Measurements from ENCODE around the gene FNIP2.
A peak's percentile ranks its signal among the peaks of the same experiment; 100 is the strongest.
"Not testable (repeated sequence)": the region's sequence is repeated elsewhere in the genome, so short reads cannot be mapped to it uniquely, and the experiment has no call there.

The FNIP2 gene

GRCh38 chr4:158728236-158728635, 40.6 kb upstream of the FNIP2 start:
- no peak for TF ChIP-seq CTCF (IDR thresholded peaks at IDR 0.05; ENCODE audit: low read depth, low read length, missing control alignments)
- no peak overlapping the region for H3K4me3 ChIP-seq (ENCODE audit: low read depth, low read length)
- no peak for DNase-seq (ENCODE audit: low read depth)

DNA sequence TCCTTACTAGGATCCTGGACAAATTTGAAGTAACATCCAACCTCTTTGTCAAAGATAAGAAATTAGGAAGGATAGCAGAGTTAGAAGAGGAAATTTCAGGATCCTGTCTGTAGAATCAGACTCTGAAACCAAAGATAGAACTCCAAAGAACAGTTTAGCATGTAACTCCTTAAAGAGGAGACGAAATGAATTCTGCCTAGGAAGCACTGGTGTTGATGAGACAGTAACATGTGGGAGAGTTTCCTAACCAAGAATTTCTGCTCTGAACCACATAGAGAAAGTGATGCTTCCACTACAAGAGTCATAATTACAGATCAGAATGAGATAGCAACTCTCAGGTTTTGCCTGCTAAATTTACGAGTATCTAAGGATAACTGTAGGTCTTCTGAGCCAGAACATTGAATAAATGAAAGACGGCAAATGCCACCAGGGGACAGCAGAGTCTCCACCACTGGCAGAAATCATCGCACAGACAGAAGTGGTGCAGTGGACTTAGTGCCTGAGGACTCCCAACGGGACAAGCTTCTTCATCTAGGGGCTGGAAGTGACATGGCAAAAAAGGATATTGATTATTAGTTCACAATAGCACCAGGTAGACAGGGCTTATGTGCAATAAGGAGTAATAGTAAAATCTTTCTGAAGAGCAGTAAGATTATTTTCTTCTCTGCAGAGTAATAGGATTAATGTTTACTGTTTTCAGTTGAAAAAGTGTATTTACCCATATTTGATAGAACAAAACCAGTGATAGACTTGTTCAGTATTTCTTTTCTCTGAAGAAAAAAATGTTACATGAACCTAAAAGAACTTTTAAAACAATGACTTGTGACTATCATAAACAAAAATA, 38.9 kb upstream of the FNIP2 start:
- no peak for DNase-seq (ENCODE audit: low read depth)
- peak; percentile 78 for TF ChIP-seq CTCF (IDR thresholded peaks at IDR 0.05; ENCODE audit: low read depth, low read length, missing control alignments)

DNA sequence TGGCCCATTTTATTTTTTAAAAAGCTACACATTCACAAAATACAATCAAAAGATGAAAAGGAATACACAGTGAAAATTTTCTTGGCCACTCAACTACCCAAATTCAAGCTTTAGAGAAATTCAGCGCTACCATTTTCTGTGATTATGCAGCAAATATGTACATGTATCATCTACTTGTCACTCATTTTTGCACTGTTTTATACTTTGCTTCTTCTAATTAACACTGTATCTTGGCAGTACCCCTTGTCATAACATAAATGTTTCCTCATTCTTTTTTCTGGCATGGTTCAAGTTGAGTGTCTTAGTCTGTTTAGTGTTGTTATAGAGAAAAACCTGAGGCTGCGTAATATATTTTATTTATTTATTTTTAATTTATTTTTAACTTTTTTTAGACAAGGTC, 30.0 kb upstream of the FNIP2 start:
- no peak for TF ChIP-seq CTCF (IDR thresholded peaks at IDR 0.05; ENCODE audit: low read depth, low read length, missing control alignments)
- no peak overlapping the region for H3K4me3 ChIP-seq (ENCODE audit: low read depth, low read length)
- no peak for DNase-seq (ENCODE audit: low read depth)

More for the DNA sequence above, 38.9 kb upstream of the FNIP2 start:
- no peak overlapping the region for H3K4me3 ChIP-seq (ENCODE audit: low read depth, low read length)

DNA sequence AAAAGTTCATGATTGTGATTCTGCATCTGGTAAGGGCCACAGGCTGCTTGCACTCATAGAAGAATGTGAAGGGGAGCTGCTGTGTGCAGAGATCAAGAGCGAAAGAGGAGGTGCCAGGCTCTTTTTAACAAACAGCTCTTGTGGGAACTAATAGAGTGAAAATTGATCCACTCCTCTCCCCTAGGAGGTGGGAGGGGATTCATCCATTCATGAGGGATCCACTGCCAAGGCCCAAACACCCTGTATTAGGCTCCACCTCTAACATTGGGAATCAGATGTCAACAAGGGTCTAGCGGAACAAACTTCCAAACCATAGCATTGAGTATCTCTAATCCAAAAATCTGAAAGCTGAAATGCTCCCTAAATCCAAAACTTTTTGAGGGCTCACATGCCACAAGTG, 29.2 kb upstream of the FNIP2 start:
- TF ChIP-seq CTCF (IDR thresholded peaks at IDR 0.05; ENCODE audit: low read depth, low read length, missing control alignments) = no peak
- no peak overlapping the region for H3K4me3 ChIP-seq (ENCODE audit: low read depth, low read length)
- DNase-seq (ENCODE audit: low read depth) = no peak

- no peak overlapping the region for H3K4me3 ChIP-seq (ENCODE audit: low read depth, low read length)
- TF ChIP-seq CTCF (IDR thresholded peaks at IDR 0.05; ENCODE audit: low read depth, low read length, missing control alignments) = no peak
- no peak for DNase-seq (ENCODE audit: low read depth)
Observed at GRCh38 chr4:158741326-158742021, 27.4 kb upstream of the FNIP2 start.

DNA sequence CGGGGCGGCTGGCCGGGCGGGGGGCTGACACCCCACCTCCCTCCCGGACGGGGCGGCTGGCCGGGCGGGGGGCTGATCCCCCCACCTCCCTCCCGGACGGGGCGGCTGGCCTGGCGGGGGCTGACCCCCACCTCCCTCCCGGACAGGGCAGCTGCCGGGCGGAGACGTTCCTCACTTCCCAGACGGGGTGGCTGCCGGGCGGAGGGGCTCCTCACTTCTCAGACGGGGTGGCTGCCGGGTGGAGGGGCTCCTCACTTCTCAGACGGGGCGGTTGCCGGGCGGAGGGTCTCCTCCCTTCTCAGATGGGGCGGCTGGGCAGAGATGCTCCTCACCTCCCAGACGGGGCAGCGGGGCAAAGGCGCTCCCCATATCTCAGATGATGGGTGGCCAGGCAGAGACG, 22.3 kb upstream of the FNIP2 start:
- DNase-seq (ENCODE audit: low read depth) = not testable (repeated sequence)

GRCh38 chr4:158750379-158750778, 18.4 kb upstream of the FNIP2 start:
- no peak for TF ChIP-seq CTCF (IDR thresholded peaks at IDR 0.05; ENCODE audit: low read depth, low read length, missing control alignments)
- no peak for DNase-seq (ENCODE audit: low read depth)
- H3K4me3 ChIP-seq (ENCODE audit: low read depth, low read length) = no peak overlapping the region

More for the DNA sequence above, 22.3 kb upstream of the FNIP2 start:
- not testable (repeated sequence) for H3K4me3 ChIP-seq (ENCODE audit: low read depth, low read length)

Measured in GM12864 (cell line).